Measurements from ENCODE around the gene PSME4.

Gene PSME4
- long read RNA-seq, donor 1 = 0 reads
- long read RNA-seq, donor 2 = 0 reads
- long read RNA-seq, donor 3, partial matches to known transcripts = 12 of 12 reads
- long read RNA-seq, donor 3, other reads (novel, unspliced or antisense) = 0 of 12 reads
- long read RNA-seq, donor 4, partial matches to known transcripts = 37 of 37 reads
- long read RNA-seq, donor 4, other reads (novel, unspliced or antisense) = 0 of 37 reads
- long read RNA-seq, donor 5, partial matches to known transcripts = 10 of 10 reads
- long read RNA-seq, donor 5, other reads (novel, unspliced or antisense) = 0 of 10 reads
- long read RNA-seq, donor 6 = 0 reads
- long read RNA-seq, donor 7, partial matches to known transcripts = 12 of 15 reads
- long read RNA-seq, donor 7, other reads (novel, unspliced or antisense) = 0 of 15 reads
- long read RNA-seq, donor 8, partial matches to known transcripts = 7 of 23 reads
- long read RNA-seq, donor 8, other reads (novel, unspliced or antisense) = 15 of 23 reads

DNA sequence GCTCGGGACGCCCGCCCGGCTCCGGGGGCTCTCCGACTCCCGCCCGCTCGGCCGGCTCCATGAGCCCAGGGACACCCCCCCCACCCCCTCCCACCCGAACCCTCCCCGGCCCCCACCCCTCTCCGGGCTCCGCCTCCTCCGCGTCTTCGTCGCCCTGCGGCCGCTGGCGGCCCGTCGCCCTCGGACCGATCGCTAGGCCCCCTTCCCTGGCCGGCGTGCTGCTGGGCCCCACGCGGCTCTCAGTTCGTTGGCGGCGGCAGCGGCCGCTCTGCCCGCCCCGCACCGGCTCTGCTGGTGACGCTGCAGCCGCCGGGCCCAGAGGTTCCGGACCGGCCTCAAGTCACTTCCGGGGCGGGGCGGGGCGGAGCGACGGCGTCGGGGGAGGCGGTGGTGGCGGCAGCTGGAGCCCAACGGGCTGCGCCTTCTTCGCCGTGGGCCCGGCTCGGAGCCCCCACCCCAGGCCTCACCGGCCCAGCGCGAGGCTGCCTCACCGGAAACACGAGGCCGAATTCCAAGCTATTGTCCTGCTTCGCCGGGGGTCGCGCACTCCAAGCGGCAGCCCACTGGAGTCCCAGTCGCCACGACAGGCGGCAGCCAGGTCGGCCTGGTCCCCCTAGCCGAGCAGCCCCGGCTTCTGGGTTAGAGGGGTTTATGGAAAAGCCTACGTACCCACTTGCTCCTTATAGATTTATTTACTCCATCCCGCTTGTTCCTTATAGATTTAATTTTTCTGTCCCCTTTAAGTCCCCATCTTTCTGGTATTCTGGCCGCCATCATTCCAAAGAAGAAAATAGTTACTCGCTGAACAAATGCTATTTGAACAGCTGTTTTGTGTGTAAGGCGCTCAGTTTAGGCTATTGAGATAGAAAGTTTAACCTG lies at the start of gene PSME4:
Gene PSME4 (minus strand): TSS at position 270 of the 879 bp plus-strand sequence. CDS start 209 bp downstream, at position 61.
- peak; percentile 93 for DNase-seq

GRCh38 chr2:54015798-54016699 lies 45.3 kb upstream of the PSME4 start:
- no peak for DNase-seq

DNA sequence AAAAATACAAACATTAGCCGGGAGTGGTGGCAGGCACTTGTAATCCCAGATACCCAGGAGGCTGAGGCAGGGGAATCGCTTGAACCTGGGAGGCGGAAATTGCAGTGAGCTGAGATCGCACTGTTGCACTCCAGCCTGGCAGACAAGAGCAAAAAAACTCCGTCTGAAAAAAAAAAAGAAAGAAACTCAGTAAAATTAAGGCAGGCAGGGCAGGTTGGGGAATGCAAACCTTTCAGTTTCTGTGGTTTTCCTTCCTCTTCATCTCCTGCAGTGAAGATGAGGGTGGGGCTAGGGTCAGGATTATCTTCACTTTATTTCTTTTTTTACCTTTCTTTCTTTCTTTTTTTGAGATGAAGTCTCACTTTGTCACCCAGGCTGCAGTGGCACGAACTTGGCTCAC lies 43.2 kb upstream of the PSME4 start:
- DNase-seq = no peak

DNA sequence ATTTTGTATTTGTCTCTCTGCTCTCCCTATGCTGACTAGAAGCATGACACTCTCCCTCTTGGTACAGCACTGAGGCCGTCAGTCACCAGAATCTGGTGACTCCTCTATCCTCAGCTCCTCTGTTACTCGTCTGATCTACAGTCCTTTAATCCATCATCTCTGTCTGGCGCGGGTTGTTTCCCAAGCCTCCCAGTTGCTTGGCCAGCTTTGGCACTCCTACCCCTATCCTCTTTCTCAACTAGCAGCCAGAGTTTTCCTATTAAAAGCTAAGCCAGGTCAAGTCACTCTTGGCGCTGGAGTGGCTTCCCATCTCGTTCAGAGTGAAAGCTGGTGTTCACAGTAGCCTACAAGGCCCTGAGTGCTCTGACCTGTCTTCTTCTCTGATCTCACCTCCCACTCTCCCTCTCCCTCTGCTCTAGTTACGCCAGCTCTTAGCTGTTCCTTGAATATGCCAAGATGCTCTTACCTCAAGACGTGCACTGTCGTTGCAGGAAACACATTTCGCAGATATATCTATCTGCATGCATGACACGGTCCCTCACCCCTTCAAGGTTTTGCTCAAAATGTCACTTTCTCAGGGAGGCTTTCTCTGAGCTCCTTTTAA lies 41.8 kb upstream of the PSME4 start:
- no peak for DNase-seq

GRCh38 chr2:54009549-54009948 lies 38.8 kb upstream of the PSME4 start:
- DNase-seq = no peak

- DNase-seq = no peak
Measured at GRCh38 chr2:54008439-54008838, 37.6 kb upstream of the PSME4 start.

DNA sequence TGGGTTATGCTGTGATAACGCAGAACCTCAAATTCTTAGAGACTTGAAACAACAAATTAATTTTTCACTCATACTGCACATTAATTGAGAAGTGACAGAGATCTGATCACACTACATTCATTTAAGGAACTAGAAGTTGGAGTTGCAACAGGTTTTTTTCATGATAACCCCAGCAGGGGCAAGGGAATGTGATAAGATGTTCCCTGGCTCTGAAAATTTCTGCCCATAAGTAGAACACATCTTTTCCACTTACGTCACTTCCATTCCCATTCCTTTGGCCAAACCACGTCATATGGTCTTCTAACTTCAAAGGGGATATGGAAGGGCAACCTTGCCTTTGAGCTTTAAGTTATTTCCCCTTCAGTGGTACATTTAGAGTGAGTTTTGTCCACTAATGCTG lies 29.7 kb upstream of the PSME4 start:
- no peak for DNase-seq

DNA sequence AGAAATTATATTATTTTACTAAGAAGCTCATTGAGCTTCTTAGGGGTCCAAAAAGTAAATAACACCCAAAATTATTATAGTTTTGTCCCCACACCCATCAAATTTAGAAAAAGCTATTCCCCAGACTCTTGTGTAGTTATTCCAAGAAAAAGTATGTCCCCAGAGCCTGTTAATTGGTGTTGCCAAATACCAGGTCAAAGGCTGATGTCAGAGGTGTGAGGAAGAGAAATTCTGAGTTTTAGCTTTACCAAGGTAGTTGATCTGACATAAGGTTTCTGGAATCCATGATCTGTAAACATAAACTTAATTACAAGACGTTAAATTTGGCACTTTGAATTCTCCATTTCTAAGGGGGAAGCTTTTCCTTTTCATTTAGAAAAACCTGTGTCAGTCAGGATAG lies 29.3 kb upstream of the PSME4 start:
- DNase-seq = no peak

GRCh38 chr2:53998834-53999233 lies 28.0 kb upstream of the PSME4 start:
- no peak for DNase-seq

GRCh38 chr2:53994818-53995808 lies 24.3 kb upstream of the PSME4 start:
- no peak for DNase-seq

- no peak for DNase-seq
Measured at GRCh38 chr2:53991948-53992347, 21.2 kb upstream of the PSME4 start.

GRCh38 chr2:53989210-53989862 lies 18.5 kb upstream of the PSME4 start:
- no peak for DNase-seq

DNA sequence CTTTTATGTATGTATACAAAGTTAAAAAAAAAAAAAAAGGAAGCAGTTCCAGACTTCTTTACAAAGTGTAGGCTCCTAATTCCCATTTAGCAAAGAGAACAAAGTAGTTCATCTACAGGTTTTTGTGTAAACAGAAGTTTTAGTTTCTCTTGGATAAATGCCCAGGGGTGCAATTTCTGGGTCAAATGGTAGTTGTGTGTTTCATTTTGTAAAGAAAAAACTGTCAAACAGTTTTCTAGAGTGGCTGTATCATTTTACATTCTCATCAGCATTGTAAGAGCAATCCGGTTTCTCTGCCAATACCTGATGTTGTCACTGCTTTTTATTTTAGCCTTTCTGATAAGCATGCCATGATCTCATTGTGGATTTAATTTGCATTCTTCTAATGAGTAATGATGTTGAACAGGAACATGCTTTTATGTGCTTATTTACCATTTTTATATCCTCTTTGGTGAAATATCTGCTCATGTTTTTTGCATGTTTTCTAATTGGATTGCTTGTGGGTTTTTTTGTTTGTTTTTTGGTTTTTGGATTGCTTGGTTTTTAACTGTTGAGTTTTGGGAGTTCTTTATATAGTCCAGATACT lies 16.6 kb upstream of the PSME4 start:
- no peak for DNase-seq

DNA sequence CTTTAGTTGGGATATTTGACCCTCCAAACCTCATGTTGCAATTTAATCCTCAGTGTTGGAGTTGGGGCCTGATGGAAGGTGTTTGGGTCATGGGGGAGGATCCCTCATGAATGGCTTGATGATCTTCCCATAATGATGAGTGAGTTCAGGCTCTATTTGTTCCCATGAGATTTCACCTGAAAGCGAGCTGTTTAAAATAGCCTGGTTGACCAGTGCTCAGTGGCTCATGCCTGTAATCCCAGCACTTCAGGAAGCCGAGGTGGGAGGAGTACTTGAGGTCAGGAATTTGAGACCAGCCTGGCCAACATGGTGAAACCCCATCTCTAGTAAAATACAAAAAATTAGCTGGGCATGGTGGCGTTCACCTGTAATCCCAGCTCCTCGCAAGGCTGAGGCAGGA lies 14.9 kb upstream of the PSME4 start:
- no peak for DNase-seq

DNA sequence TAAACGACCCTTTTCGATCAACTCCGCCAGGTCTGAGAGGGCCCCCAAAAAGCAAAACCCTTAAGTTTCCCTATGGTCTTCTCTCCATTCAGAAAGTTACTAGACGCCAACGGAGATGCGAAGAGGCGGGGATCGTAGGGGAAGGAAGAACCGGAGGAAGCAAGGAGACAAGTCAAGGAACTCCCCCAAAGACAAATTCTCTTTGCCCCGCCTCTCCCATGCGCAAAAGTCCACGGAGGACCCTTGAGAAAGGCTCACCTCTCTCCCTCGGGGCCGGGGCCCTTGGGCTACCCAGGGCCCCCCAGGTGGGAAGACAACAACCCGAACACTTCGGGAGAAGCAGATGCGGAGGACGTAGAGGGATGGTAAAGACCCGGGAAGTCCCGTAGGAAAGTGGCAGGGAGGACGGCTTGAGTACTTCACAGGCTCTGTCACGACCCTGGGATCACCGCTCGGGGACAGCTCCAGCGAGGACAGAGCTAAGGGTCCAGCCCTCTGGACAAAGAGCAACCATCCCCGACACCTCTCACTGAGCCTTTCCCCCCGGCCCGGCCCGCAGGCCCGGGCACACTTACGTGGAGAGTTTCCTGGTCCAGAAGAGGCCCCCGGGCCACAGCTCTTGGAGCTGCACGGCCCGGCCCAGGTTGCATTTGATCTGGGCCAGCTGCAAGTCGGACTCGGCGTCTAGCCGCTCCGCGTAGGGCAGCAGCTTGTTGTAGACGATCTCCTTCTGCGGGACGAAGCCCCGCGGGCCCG lies 647 bp downstream of the PSME4 start:
- DNase-seq = peak; percentile 94

DNA sequence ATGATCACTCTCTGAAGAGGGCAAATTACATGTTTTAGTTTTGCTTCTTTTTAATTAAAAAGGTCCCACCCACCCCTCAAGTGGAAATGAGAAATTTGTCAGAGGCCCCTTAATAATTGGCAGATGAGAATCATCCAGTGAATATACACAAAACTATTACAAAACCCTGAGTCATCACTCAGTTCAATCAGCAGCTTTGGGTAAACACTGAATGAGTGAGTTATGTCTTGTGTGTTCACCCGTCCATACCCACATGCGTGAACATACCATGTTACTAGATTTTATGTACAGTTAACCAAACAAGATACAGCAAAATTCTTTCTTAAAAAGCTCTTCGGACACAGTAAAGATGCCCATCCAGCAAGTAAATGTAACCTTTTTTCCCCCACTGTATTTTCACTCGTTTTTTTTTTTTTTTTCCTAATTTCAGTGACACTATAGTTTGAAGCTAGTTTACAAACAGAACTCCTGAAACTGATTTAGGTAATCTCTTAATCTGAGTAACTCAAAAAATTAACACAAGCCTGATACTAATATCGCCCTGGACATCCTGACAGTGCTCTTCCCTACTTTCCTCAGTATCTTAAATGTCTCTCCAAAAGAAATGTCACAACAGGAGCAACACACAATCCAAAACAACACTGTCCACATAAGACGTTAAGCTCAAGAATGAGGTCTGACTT lies 1.4 kb downstream of the PSME4 start:
- DNase-seq = peak; percentile 35

- no peak for DNase-seq
Measured at GRCh38 chr2:53964987-53965687, 5.7 kb downstream of the PSME4 start.
